ENCODE results near the gene WNK2.

- TF ChIP-seq CTCF (conservative IDR thresholded peaks at IDR 0.05 in 1 of 2, IDR thresholded peaks at IDR 0.05 in 1 of 2; ENCODE audit: extremely low read depth in 1 of 2, insufficient read depth in 1 of 2, low read depth in 1 of 2, low read length in 2 of 2) (no peak), EZH2 (IDR thresholded peaks at IDR 0.05; ENCODE audit: borderline replicate concordance, low read length) (no peak)
Measured at GRCh38 chr9:93172666-93173364, 11.1 kb upstream of the WNK2 start.

Data from mammary epithelial cell (primary cell).